Measurements from ENCODE around the gene WWTR1. TPM values are rescaled to one million over a fixed set of nuclear protein-coding genes. Genes with fewer than 3 reads are reported as not detected.

The WWTR1 gene
- total RNA-seq, 2 donors from 2014 or later = 6.8 to 35.8 TPM

DNA sequence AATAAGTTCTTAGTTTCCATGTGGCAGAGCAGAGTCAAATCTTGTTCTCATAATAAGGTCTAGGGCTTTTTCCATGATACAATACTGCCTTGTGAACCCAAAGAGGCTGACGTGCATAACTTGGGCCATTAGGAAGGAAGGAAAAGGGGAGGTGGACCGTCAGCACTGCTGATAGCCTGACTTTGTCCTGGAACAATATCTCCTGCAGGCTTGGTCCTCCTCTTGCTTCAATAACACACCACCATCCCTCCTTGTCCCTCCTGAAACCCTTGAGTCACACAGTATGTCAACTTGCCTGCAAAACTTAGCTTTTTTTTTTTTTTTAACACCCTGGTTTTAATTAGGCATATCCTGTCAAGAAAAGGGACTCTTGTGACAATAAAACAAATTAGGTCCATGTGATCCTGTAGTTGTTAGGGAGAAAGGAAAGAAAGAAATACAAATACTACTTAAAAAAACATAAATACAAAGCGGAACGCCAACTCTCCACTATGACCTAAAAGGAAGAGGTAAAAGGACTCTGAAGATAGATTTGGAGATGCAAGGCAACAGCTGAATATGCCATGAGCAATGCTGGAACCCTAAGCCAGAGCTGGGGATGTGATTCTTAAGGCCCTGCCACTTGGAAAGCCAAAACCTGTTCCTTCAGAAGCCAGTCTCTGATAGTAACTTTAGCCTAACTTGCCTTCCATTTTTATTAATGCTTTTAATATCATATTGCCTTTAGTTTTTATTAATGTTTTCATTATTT, 67.0 kb downstream of the WWTR1 start:
- no peaks in the 10 kb centered on the region for H3K36me3 ChIP-seq
- H3K9ac ChIP-seq (ENCODE audit: low read depth in 2 of 2, low read length in 2 of 2) = no peak overlapping the region
- no peaks in the 10 kb centered on the region for H3K9me3 ChIP-seq
- H3K27me3 ChIP-seq = no peaks in the 10 kb centered on the region
- no peak overlapping the region for H3K27ac ChIP-seq
- intact Hi-C loops (cut with DNase I) = no loop called here
- DNase-seq = no peak
- H3K4me3 ChIP-seq = no peak overlapping the region
- H3K4me1 ChIP-seq = no peaks in the 10 kb centered on the region
- TF ChIP-seq CTCF (IDR thresholded peaks at IDR 0.05) = no peak

GRCh38 chr3:149589332-149589731, 68.5 kb downstream of the WWTR1 start:
- H3K27me3 ChIP-seq = no peaks in the 10 kb centered on the region
- H3K9me3 ChIP-seq = no peaks in the 10 kb centered on the region
- no peak overlapping the region for H3K27ac ChIP-seq
- intact Hi-C loops (cut with DNase I) = no loop called here
- no peak for DNase-seq
- no peak for TF ChIP-seq CTCF (IDR thresholded peaks at IDR 0.05)
- no peak overlapping the region for H3K9ac ChIP-seq (ENCODE audit: low read depth in 2 of 2, low read length in 2 of 2)
- H3K36me3 ChIP-seq = no peaks in the 10 kb centered on the region
- no peaks in the 10 kb centered on the region for H3K4me1 ChIP-seq
- H3K4me3 ChIP-seq = no peak overlapping the region

DNA sequence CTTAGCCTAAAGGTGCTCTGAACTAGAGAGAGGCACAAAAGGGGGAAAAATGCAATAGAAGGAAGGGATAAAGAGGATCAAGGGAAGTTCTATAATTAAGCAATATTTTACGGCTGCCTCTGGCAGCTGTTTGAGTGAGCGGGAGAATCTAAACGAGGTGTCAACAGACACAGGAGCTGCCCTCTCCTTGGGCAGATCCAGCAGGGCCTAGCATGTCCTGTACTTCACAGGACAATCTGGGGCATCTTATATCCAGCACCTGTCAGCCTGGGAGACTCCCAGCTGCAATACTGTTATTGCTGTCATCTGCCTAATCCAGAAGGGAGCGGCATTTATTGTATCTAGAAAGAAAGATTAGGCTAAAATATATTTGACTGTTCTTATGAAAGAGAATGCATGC, 68.9 kb downstream of the WWTR1 start:
- Histone ChIP-seq H3K27me3 (no peaks in the 10 kb centered on the region), H3K9me3 (no peaks in the 10 kb centered on the region), H3K4me1 (no peaks in the 10 kb centered on the region), H3K9ac (ENCODE audit: low read depth in 2 of 2, low read length in 2 of 2) (no peak overlapping the region), H3K27ac (no peak overlapping the region), H3K36me3 (no peaks in the 10 kb centered on the region), H3K4me3 (no peak overlapping the region)
- no peak for TF ChIP-seq CTCF (IDR thresholded peaks at IDR 0.05)
- intact Hi-C loops (cut with DNase I) = no loop called here
- DNase-seq = no peak

DNA sequence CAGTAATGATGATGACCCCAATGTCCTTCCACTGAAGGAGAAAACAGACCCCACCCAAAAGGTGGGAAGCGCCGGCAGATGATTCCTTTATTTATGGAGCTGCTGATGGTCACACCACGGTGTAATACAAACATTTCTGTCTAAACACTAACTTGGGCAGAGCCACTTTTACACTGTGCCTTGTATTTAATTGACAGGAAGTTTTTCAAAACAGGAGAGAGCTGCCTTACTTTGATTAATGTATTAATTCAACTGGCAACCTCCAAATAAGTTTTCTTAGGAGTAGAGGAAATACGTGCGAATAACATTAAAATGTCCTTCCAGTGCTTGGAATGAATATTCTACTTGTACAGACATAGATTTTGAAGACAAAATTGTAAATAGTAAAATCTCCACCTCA, 70.4 kb downstream of the WWTR1 start:
- no peak overlapping the region for H3K9ac ChIP-seq (ENCODE audit: low read depth in 2 of 2, low read length in 2 of 2)
- H3K4me3 ChIP-seq = no peak overlapping the region
- H3K27me3 ChIP-seq = no peaks in the 10 kb centered on the region
- H3K36me3 ChIP-seq = no peaks in the 10 kb centered on the region
- H3K9me3 ChIP-seq = no peaks in the 10 kb centered on the region
- no peak for TF ChIP-seq CTCF (IDR thresholded peaks at IDR 0.05)
- no peak overlapping the region for H3K27ac ChIP-seq
- intact Hi-C loops (cut with DNase I) = no loop called here
- H3K4me1 ChIP-seq = no peaks in the 10 kb centered on the region
- DNase-seq = no peak

DNA sequence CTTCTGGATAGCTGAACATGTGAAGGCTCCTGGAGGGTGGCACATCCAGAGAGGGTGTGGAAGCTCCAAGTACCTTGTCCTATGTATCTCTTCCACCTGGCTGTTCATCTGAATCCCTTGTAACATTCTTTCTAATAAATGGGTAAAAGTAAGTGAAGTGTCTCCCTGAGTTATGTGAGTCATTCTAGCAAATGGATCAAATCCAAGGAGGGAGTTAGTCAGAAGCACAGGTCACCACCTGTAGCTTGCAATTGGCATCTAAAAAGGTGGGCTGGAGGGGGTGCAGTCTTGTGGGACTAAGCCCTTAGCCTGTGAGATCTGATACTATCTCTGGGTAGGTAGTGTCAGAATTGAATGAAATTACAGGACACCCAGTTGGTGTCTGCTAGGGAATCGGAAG, 71.0 kb downstream of the WWTR1 start:
- Histone ChIP-seq H3K4me1 (no peaks in the 10 kb centered on the region), H3K9ac (ENCODE audit: low read depth in 2 of 2, low read length in 2 of 2) (no peak overlapping the region), H3K27ac (no peak overlapping the region)

More for the DNA sequence above, 71.0 kb downstream of the WWTR1 start:
- no peak for DNase-seq
- intact Hi-C loops (cut with DNase I) = no loop called here
- H3K27me3 ChIP-seq = no peaks in the 10 kb centered on the region
- no peak for TF ChIP-seq CTCF (IDR thresholded peaks at IDR 0.05)
- no peaks in the 10 kb centered on the region for H3K9me3 ChIP-seq
- H3K36me3 ChIP-seq = no peaks in the 10 kb centered on the region
- H3K4me3 ChIP-seq = no peak overlapping the region

All from colonic mucosa (tissue), 4 donors.